VCaP (cell line): Measurements from ENCODE around the gene POLH.
A peak's percentile ranks its signal among the peaks of the same experiment; 100 is the strongest.

Experiments
- H3K27ac ChIP-seq: fragments of 450-650 bp; 2 replicates; pipeline ENCODE4 v1.5.1; 2017
- TF ChIP-seq, protein P1 (sequence below): fragments of 450-650 bp; conservative IDR thresholded peaks from 2 replicates; pipeline ENCODE4 v1.5.1; 2017; ENCODE audit warnings: mild to moderate bottlenecking, moderate library complexity

Gene POLH

DNA sequence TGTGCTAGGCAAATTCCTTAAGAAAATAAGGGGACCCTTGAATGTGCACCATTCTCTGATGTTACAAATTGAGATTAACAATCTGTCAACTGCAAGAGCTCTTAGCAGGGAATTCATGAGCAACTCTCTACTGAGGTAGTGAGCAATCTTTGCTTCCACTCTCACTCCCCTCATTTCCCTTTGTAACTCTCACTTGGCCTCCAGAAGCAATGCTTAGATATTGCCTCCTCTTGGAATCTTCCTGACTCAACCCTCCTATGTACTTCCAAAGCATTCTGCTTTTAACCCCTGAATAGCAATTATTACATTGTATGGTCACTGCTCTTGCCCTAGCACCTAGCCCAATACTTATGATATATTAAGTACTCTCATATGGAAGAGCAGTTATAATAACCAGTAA lies 16.7 kb upstream of the POLH start:
- TF ChIP-seq, protein P1, sequence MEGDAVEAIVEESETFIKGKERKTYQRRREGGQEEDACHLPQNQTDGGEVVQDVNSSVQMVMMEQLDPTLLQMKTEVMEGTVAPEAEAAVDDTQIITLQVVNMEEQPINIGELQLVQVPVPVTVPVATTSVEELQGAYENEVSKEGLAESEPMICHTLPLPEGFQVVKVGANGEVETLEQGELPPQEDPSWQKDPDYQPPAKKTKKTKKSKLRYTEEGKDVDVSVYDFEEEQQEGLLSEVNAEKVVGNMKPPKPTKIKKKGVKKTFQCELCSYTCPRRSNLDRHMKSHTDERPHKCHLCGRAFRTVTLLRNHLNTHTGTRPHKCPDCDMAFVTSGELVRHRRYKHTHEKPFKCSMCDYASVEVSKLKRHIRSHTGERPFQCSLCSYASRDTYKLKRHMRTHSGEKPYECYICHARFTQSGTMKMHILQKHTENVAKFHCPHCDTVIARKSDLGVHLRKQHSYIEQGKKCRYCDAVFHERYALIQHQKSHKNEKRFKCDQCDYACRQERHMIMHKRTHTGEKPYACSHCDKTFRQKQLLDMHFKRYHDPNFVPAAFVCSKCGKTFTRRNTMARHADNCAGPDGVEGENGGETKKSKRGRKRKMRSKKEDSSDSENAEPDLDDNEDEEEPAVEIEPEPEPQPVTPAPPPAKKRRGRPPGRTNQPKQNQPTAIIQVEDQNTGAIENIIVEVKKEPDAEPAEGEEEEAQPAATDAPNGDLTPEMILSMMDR, result no peak
- no peak overlapping the region for H3K27ac ChIP-seq

DNA sequence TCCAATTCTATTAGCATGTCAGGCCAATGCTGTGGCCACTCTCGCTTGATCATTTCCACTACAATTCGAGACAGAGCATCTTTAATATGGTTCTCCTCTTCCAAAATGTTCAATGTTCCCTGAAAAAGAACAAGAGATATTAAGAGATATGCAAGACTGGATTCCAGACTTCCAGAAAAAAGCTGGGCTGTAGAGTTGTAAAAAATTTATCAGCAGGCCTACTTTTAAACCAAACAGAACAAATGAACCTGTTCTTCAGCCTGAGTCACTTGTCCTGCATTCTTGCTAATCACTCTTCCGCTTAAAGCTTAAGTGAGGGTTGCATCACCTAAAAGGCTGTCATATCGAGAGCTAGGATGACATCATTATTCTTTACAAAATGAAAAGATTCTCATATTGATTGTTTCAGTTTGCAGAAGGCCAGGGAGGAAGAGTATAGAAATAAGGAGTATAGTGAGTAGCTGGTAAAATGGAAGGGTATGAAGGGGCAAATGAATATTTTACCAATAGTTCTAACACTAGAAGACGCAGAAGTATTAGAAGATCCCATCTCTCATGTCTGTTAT lies 5.0 kb upstream of the POLH start:
- peak overlapping the region; percentile 41 for H3K27ac ChIP-seq

DNA sequence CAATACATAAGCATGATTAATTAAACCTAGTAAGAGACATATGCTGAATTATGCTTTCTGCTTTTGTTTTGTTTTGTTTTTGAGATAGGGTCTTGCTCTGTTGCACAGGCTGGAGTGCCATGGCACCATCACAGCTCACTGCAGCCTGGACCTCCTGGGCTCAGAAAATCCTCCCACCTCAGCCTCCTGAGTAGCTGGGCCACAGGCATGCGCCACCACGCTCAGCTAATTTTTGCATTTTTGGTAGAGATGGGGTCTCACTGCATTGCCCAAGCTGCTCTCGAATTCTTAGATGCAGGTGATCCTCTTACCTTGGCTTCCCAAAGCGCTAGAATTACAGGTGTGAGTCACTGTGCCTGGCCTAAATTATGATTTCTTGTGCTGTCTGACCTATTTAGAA lies 4.0 kb upstream of the POLH start:
- TF ChIP-seq, protein P1, result no peak

More for the DNA sequence above, 5.0 kb upstream of the POLH start:
- TF ChIP-seq, protein P1, result no peak

DNA sequence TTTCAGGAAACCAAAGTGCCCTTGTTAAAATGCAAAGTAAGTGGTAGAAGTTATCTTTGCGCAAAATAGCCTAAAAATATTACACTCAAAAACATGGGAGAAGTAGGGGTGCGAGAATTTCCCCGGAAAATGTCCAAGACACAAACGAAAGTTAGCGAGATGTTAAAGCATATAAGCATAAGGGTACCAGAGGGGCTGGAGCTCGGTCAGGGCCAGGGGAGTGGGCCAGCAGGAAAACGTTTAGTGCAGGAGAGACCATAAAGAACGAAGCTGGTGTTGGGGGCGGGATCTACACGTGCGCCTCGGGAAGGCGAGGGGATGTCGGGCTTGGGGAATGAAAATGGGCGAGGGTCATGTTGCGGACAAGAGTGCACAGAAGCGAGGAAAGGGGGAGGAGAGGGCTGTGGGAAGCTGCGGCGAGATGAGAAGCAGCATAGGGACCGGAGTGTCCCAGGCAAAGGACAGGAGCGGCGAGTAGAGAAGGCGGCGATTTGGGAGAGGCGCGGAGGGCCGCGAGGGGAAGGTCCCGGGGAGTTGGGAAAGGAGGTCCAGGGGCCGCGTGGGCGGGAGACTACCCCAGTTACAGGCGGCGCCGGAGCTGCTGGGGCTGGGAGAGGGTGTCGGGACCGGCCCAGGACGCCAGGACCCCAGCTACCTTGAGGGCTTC lies 747 bp upstream of the POLH start:
- peak overlapping the region; percentile 90 for H3K27ac ChIP-seq

More for the DNA sequence above, 4.0 kb upstream of the POLH start:
- H3K27ac ChIP-seq, result peak overlapping the region; percentile 41; the same call in 1 of the 2 replicates

DNA sequence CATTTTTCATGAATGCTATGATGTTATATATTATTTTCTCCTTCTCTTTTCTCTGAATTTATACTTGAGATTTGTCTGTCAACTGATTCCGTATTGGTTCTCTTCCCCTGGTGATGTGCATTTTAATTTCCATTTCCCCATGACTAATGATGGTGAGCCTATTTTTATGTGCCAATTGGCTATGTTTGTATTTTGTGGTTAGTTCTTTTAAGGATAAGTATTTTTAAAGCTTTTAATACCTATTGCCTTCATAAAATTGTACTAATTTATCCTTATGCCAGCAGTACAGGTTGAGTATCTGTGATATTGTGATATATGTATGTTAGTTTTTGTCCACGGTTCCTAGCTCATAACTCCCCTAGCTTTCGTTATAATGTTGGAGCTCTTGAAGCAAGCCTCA lies 2.8 kb downstream of the POLH start:
- H3K27ac ChIP-seq, result peak overlapping the region; percentile 90
- TF ChIP-seq, protein P1, result no peak

More for the DNA sequence above, 747 bp upstream of the POLH start:
- TF ChIP-seq, protein P1, result no peak

DNA sequence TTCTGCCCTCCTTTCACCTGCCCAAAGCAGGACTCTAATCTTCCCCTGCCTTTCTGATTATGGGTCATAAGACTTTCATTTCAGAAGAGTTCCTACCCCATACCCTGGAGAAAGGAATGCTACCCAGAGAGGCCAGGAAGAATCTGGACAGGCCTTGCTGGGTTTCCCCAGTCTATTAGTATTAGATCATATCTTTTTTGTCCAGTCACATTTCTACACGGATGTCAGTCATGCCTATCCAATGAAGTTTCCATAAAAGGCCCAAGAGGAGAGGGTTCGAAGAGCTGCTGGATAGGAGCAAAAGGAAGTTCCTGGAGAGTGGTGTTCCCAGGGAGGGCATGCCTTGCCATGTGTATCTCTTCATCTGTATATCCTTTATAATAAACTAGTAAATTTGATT lies 3.2 kb downstream of the POLH start:
- TF ChIP-seq, protein P1, result no peak
- H3K27ac ChIP-seq, result peak overlapping the region; percentile 90

DNA sequence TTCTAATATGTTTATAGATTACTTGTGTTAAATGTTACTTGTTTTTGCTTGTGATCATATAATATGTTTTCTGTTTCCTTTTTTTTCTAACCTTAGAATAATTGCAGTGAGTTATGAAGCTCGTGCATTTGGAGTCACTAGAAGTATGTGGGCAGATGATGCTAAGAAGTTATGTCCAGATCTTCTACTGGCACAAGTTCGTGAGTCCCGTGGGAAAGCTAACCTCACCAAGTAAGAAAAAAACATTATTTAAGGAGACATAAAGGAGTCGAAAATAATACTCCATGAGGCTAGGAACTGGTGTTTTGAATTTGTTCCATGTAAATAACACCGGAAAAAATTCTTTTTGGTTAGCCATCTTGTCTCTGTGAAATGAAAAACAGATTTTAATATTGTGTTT lies 6.9 kb downstream of the POLH start:
- no peak overlapping the region for H3K27ac ChIP-seq
- TF ChIP-seq, protein P1, result no peak
